Fibroblast of lung (primary cell): Measurements from ENCODE around the gene CABLES1. TPM values are rescaled to one million over a fixed set of nuclear protein-coding genes. Genes with fewer than 3 reads are reported as not detected.

Source experiments
- DNase-seq, 2 donors: peaks; one replicate each; pipeline versions ENCODE4 v3.0.0 to v3.0.0-alpha.2; 2010; ENCODE audit warnings: low read depth in 2 of 2
- H2AFZ ChIP-seq: 2 replicates; pipeline ENCODE4 v1.5.1; 2012; ENCODE audit warnings: low read length, control low read depth, inconsistent platforms
- H3K27ac ChIP-seq: 2 replicates; pipeline ENCODE4 v1.5.1; 2011; ENCODE audit warnings: low read length, control low read depth; ENCODE audit not compliant: insufficient read depth
- H3K27me3 ChIP-seq: 2 replicates; pipeline ENCODE4 v1.5.1; 2011; ENCODE audit warnings: mild to moderate bottlenecking, low read length; ENCODE audit not compliant: control insufficient read depth, insufficient read depth
- H3K36me3 ChIP-seq: 2 replicates; pipeline ENCODE4 v1.5.1; 2011; ENCODE audit warnings: low read length; ENCODE audit not compliant: control insufficient read depth, insufficient read depth
- H3K4me1 ChIP-seq: 2 replicates; pipeline ENCODE4 v1.5.1; 2011; ENCODE audit warnings: low read length; ENCODE audit not compliant: control insufficient read depth, insufficient read depth; ENCODE audit errors: extremely low read depth
- H3K4me2 ChIP-seq: 2 replicates; pipeline ENCODE4 v1.5.1; 2011; ENCODE audit warnings: low read length, control low read depth; ENCODE audit not compliant: insufficient read depth; ENCODE audit errors: extremely low read depth
- H3K4me3 ChIP-seq, 4 experiments: fragments of 200-600 bp in 1 of 4; sonication (generic) in 1 of 4; replicated peaks in 1 of 4; 2 replicates each; pipeline ENCODE4 v1.5.1; 2011 to 2016; ENCODE audit warnings: low read length in 4 of 4, low read depth in 3 of 4, mild to moderate bottlenecking in 3 of 4, control low read depth in 2 of 4, inconsistent platforms in 1 of 4, mixed read lengths in 1 of 4; ENCODE audit not compliant: insufficient read depth in 1 of 4; ENCODE audit errors: control extremely low read depth in 1 of 4
- H3K79me2 ChIP-seq: 2 replicates; pipeline ENCODE4 v1.5.1; 2012; ENCODE audit warnings: mild to moderate bottlenecking, low read length, inconsistent platforms; ENCODE audit not compliant: control insufficient read depth, insufficient read depth
- H3K9ac ChIP-seq: 2 replicates; pipeline ENCODE4 v1.5.1; 2011; ENCODE audit warnings: mild to moderate bottlenecking, low read length, control low read depth; ENCODE audit not compliant: insufficient read depth
- H3K9me3 ChIP-seq: 2 replicates; pipeline ENCODE4 v1.5.1; 2012; ENCODE audit warnings: low read depth, low read length; ENCODE audit not compliant: control insufficient read depth, insufficient read depth
- H4K20me1 ChIP-seq: 2 replicates; pipeline ENCODE4 v1.5.1; 2011; ENCODE audit warnings: low read length; ENCODE audit not compliant: control insufficient read depth, insufficient read depth; ENCODE audit errors: extremely low read depth
- CTCF ChIP-seq, 2 donors: IDR thresholded peaks in 1 of 2; conservative IDR thresholded peaks in 1 of 2; 1 replicate in 1 of 2; 2 replicates in 1 of 2; pipeline ENCODE4 v1.5.1; 2011 to 2012; ENCODE audit warnings: low read length in 2 of 2, control low read depth in 1 of 2, inconsistent platforms in 1 of 2, low read depth in 1 of 2, mild to moderate bottlenecking in 1 of 2
- EZH2 ChIP-seq: IDR thresholded peaks from 2 replicates; pipeline ENCODE4 v1.5.1; 2012; ENCODE audit warnings: low read length, control low read depth, mild to moderate bottlenecking; ENCODE audit errors: missing control alignments
- polyA plus RNA-seq, 2 donors: library from polyadenylated mRNA; depleted of rRNA in 1 of 2; stranded (reverse) in 1 of 2; unstranded in 1 of 2; fragments of >200 nt; gene quantifications; 2 replicates each; pipeline ENCODE4 v1.2.1, GENCODE V29; 2011 to 2012; ENCODE audit warnings: missing spikeins in 1 of 2
- total RNA-seq: library from RNA; depleted of rRNA; stranded (reverse); fragments of >200 nt; gene quantifications from 2 replicates; pipeline ENCODE4 v1.2.1, GENCODE V29; 2014

Gene CABLES1
- total and polyA plus RNA-seq, 2 donors (not counting 1 experiment from before 2014, with no cell fraction given), result 5.1 to 11.4 TPM

- no peak for TF ChIP-seq EZH2
- no peak for TF ChIP-seq CTCF (conservative IDR thresholded peaks at IDR 0.05 in 1 of 2, IDR thresholded peaks at IDR 0.05 in 1 of 2; ENCODE audit: low read depth in 1 of 2, low read length in 2 of 2)
- Histone ChIP-seq H3K9me3 (no peaks in the 10 kb centered on the region), H4K20me1 (no peaks in the 10 kb centered on the region), H3K4me2 (no peak overlapping the region), H3K4me3 (no peak overlapping the region), H3K27me3 (no peaks in the 10 kb centered on the region), H3K79me2 (no peaks in the 10 kb centered on the region), H3K27ac (no peak overlapping the region), H3K9ac (no peak overlapping the region), H3K36me3 (no peaks in the 10 kb centered on the region), H2AFZ (no peak overlapping the region), H3K4me1 (no peaks in the 10 kb centered on the region)
- DNase-seq, result no peak
Observed at GRCh38 chr18:23159344-23159743, 24.1 kb downstream of the CABLES1 start.

- no peak overlapping the region for H3K27ac ChIP-seq
- H3K4me3 ChIP-seq, result no peak overlapping the region
- H3K36me3 ChIP-seq, result no peaks in the 10 kb centered on the region
- no peak for TF ChIP-seq EZH2
- TF ChIP-seq CTCF (conservative IDR thresholded peaks at IDR 0.05 in 1 of 2, IDR thresholded peaks at IDR 0.05 in 1 of 2; ENCODE audit: low read depth in 1 of 2, low read length in 2 of 2), result no peak
- H3K4me2 ChIP-seq, result no peak overlapping the region
- H3K9me3 ChIP-seq, result no peaks in the 10 kb centered on the region
- H3K79me2 ChIP-seq, result no peaks in the 10 kb centered on the region
- no peak overlapping the region for H2AFZ ChIP-seq
- H3K27me3 ChIP-seq, result no peaks in the 10 kb centered on the region
- H3K4me1 ChIP-seq, result no peaks in the 10 kb centered on the region
- no peak for DNase-seq
- no peaks in the 10 kb centered on the region for H4K20me1 ChIP-seq
- H3K9ac ChIP-seq, result no peak overlapping the region
Observed at GRCh38 chr18:23162473-23162872, 27.2 kb downstream of the CABLES1 start.

- Histone ChIP-seq H3K9ac (no peak overlapping the region), H3K27ac (no peak overlapping the region), H3K4me2 (no peak overlapping the region), H3K4me1 (no peaks in the 10 kb centered on the region), H3K79me2 (no peaks in the 10 kb centered on the region), H4K20me1 (no peaks in the 10 kb centered on the region), H2AFZ (no peak overlapping the region), H3K27me3 (no peaks in the 10 kb centered on the region), H3K4me3 (no peak overlapping the region), H3K36me3 (no peaks in the 10 kb centered on the region), H3K9me3 (no peaks in the 10 kb centered on the region)
- DNase-seq, result no peak
- no peak for TF ChIP-seq EZH2
Observed at GRCh38 chr18:23163786-23164533, 28.7 kb downstream of the CABLES1 start.
